Erythroblast (primary cell): Measurements from ENCODE around the gene PTPN9.
"Not testable (repeated sequence)": the region's sequence is repeated elsewhere in the genome, so short reads cannot be mapped to it uniquely, and the experiment has no call there.

ENCODE experiments used
- DNase-seq, 2 experiments: peaks; one replicate each; lab custom pipeline; 2025; lab: John Stamatoyannopoulos, UW
- GATA1 ChIP-seq: IDR thresholded peaks from 2 replicates; pipeline ENCODE4 v1.6.1; 2011; ENCODE audit warnings: low read depth, mild to moderate bottlenecking, control low read depth, low read length, moderate library complexity
- POLR2A ChIP-seq: IDR thresholded peaks from 2 replicates; pipeline ENCODE4 v1.6.1; 2011; ENCODE audit warnings: mild to moderate bottlenecking, low read length

Gene PTPN9

GRCh38 chr15:75596703-75597345, 17.7 kb upstream of the PTPN9 start:
- no peak for DNase-seq
- no peak for TF ChIP-seq POLR2A
- no peak for TF ChIP-seq GATA1

- DNase-seq = no peak
- TF ChIP-seq POLR2A (no peak), GATA1 (no peak)
Observed at GRCh38 chr15:75594276-75594675, 15.2 kb upstream of the PTPN9 start.

- peak; percentile 23 to 43 for DNase-seq
- TF ChIP-seq GATA1 (no peak), POLR2A (no peak)
Observed at GRCh38 chr15:75591655-75592364, 12.7 kb upstream of the PTPN9 start.

- TF ChIP-seq POLR2A = no peak
- no peak for TF ChIP-seq GATA1
- DNase-seq = peak; percentile 25 to 68
Observed at GRCh38 chr15:75590239-75590638, 11.1 kb upstream of the PTPN9 start.

GRCh38 chr15:75589071-75589470, 10.0 kb upstream of the PTPN9 start:
- TF ChIP-seq POLR2A (no peak), GATA1 (no peak)
- no peak for DNase-seq

GRCh38 chr15:75586422-75586821, 7.3 kb upstream of the PTPN9 start:
- not testable (repeated sequence) for DNase-seq

GRCh38 chr15:75584121-75584520, 5.0 kb upstream of the PTPN9 start:
- DNase-seq = no peak
- TF ChIP-seq GATA1 = no peak
- TF ChIP-seq POLR2A = no peak

- TF ChIP-seq GATA1 (no peak), POLR2A (no peak)
- DNase-seq = no peak
Observed at GRCh38 chr15:75583701-75584100, 4.6 kb upstream of the PTPN9 start.

- not testable (repeated sequence) for DNase-seq
Observed at GRCh38 chr15:75582943-75583342, 3.8 kb upstream of the PTPN9 start.

GRCh38 chr15:75578173-75578947, 755 bp downstream of the PTPN9 start:
- TF ChIP-seq GATA1 = no peak
- no peak for TF ChIP-seq POLR2A
- peak; percentile 50 to 68 for DNase-seq

GRCh38 chr15:75577401-75578172, 1.5 kb downstream of the PTPN9 start:
- DNase-seq = peak in 1 of 2 experiments; percentile 36
- TF ChIP-seq POLR2A = no peak
- no peak for TF ChIP-seq GATA1

- TF ChIP-seq POLR2A (no peak), GATA1 (no peak)
- no peak for DNase-seq
Observed at GRCh38 chr15:75573648-75574384, 5.3 kb downstream of the PTPN9 start.

GRCh38 chr15:75570126-75570845, 8.8 kb downstream of the PTPN9 start:
- no peak for DNase-seq
- no peak for TF ChIP-seq GATA1
- TF ChIP-seq POLR2A = no peak
